HCT116 (cell line): ENCODE data around the gene CLDN5. TPM values are rescaled to one million over a fixed set of nuclear protein-coding genes. Genes with fewer than 3 reads are reported as not detected.

ENCODE experiments used
- ATAC-seq: fragments of 200-7000 bp; cut with Tn5 transposase; 2 replicates; pipeline ENCODE4 v1.9.1; 2020; ENCODE audit warnings: mild to moderate bottlenecking, moderate library complexity
- BruUV-seq: library from RNA; stranded (reverse); fragments of 400-500 nt; replicated peaks from 2 replicates; lab custom pipeline; 2021; lab: Mats Ljungman, UMichigan
- CTCF ChIA-PET: fragments of 300-600 bp; sonication (Branson Sonifier 250); formaldehyde crosslinking; loops from one replicate; lab custom pipeline; 2021; ENCODE audit warnings: antibody characterized with exemption; lab: Charles Lee
- POLR2A ChIA-PET: fragments of 300-600, 350-600 bp; sonication (Branson Sonifier 250); formaldehyde crosslinking; loops from one replicate; lab custom pipeline; 2021; ENCODE audit warnings: antibody characterized with exemption; lab: Charles Lee
- RAD21 ChIA-PET, 2 experiments: fragments of 300-600 bp; sonication (Branson Sonifier 250); formaldehyde crosslinking; loops; one replicate each; lab custom pipeline; 2023; ENCODE audit warnings: low total read pairs in 2 of 2; ENCODE audit not compliant: uncharacterized antibody in 2 of 2, unreplicated experiment in 2 of 2, low non-redundant PET in 1 of 2; lab: Charles Lee
- DNase-seq: peaks from one replicate; pipeline ENCODE4 v3.0.0-alpha.2; 2010; ENCODE audit warnings: low read depth, low spot score
- H2AFZ ChIP-seq: fragments of 200-600 bp; shearing (Covaris generic), sonication (generic); 2 replicates; pipeline ENCODE4 v1.6.1; 2017; ENCODE audit warnings: low read depth, mixed run types, mixed read lengths, antibody characterized with exemption, low read length; ENCODE audit not compliant: poor library complexity, severe bottlenecking
- H3K27ac ChIP-seq: 2 replicates; pipeline ENCODE4 v1.5.1; 2012; ENCODE audit warnings: low read depth, low read length
- H3K27me3 ChIP-seq: fragments of 200-600 bp; sonication (generic); 2 replicates; pipeline ENCODE4 v1.6.1; 2016; ENCODE audit warnings: mixed run types, low read length, mixed read lengths; ENCODE audit not compliant: insufficient read depth
- H3K36me3 ChIP-seq, 2 experiments: fragments of 200-500 bp in 1 of 2; fragments of 200-600 bp in 1 of 2; sonication (Bioruptor generic) in 1 of 2; sonication (generic) in 1 of 2; 2 replicates each; pipeline versions ENCODE4 v1.5.1 to v1.6.1; 2014 to 2016; ENCODE audit warnings: low read length in 2 of 2, inconsistent platforms in 1 of 2, mixed read lengths in 1 of 2, mixed run types in 1 of 2; ENCODE audit not compliant: insufficient read depth in 2 of 2, control insufficient read depth in 1 of 2
- H3K4me1 ChIP-seq, 2 experiments: fragments of 200-600 bp in 1 of 2; sonication (generic) in 1 of 2; 2 replicates each; pipeline versions ENCODE4 v1.5.1 to v1.6.1; 2012 to 2017; ENCODE audit warnings: low read length in 2 of 2, inconsistent platforms in 1 of 2, mild to moderate bottlenecking in 1 of 2, mixed read lengths in 1 of 2, mixed run types in 1 of 2, moderate library complexity in 1 of 2; ENCODE audit not compliant: insufficient read depth in 2 of 2, control insufficient read depth in 1 of 2
- H3K4me2 ChIP-seq: fragments of 200-600 bp; sonication (generic); 2 replicates; pipeline ENCODE4 v1.6.1; 2017; ENCODE audit warnings: mixed run types, low read length, mixed read lengths
- H3K4me3 ChIP-seq, 2 experiments: fragments of 200-600 bp in 1 of 2; sonication (generic) in 1 of 2; replicated peaks in 1 of 2; 2 replicates each; pipeline ENCODE4 v1.5.1; 2011 to 2016; ENCODE audit warnings: low read length in 2 of 2, control low read depth in 1 of 2, low read depth in 1 of 2, mild to moderate bottlenecking in 1 of 2, mixed read lengths in 1 of 2, mixed run types in 1 of 2
- H3K79me2 ChIP-seq: fragments of 200-600 bp; sonication (generic); 2 replicates; pipeline ENCODE4 v1.6.1; 2017; ENCODE audit warnings: mild to moderate bottlenecking, mixed run types, low read length, moderate library complexity, mixed read lengths; ENCODE audit not compliant: insufficient read depth
- H3K9ac ChIP-seq: fragments of 200-600 bp; sonication (generic); 2 replicates; pipeline ENCODE4 v1.6.1; 2016; ENCODE audit warnings: low read length, mixed read lengths
- H3K9me2 ChIP-seq: fragments of 200-600 bp; sonication (generic), shearing (Covaris generic); 2 replicates; pipeline ENCODE4 v1.6.1; 2017; ENCODE audit warnings: mixed run types, mild to moderate bottlenecking, moderate library complexity; ENCODE audit not compliant: insufficient read depth
- H3K9me3 ChIP-seq, 2 experiments: fragments of 200-500 bp in 1 of 2; fragments of 200-600 bp in 1 of 2; sonication (Bioruptor generic) in 1 of 2; sonication (generic) in 1 of 2; 2 replicates each; pipeline ENCODE4 v1.6.1; 2014 to 2017; ENCODE audit warnings: low read length in 2 of 2, mixed read lengths in 2 of 2, inconsistent platforms in 1 of 2, low read depth in 1 of 2, mild to moderate bottlenecking in 1 of 2, mixed run types in 1 of 2, moderate library complexity in 1 of 2; ENCODE audit not compliant: control insufficient read depth in 1 of 2, insufficient read depth in 1 of 2
- H4K20me1 ChIP-seq: fragments of 200-600 bp; sonication (generic), shearing (Covaris generic); 2 replicates; pipeline ENCODE4 v1.6.1; 2017; ENCODE audit warnings: mixed run types, mild to moderate bottlenecking, moderate library complexity; ENCODE audit not compliant: insufficient read depth
- CBX3 ChIP-seq: IDR thresholded peaks from 2 replicates; pipeline ENCODE4 v1.6.1; 2012; ENCODE audit warnings: low read depth
- CEBPB ChIP-seq: IDR thresholded peaks from 2 replicates; pipeline ENCODE4 v1.6.1; 2012; ENCODE audit warnings: low read depth
- EGR1 ChIP-seq: IDR thresholded peaks from 2 replicates; pipeline ENCODE4 v1.6.1; 2012; ENCODE audit warnings: low read depth
- ELF1 ChIP-seq: IDR thresholded peaks from 2 replicates; pipeline ENCODE4 v1.6.1; 2012; ENCODE audit warnings: low read depth, borderline replicate concordance
- EZH2 ChIP-seq: fragments of 200-600 bp; sonication (generic); IDR thresholded peaks from 2 replicates; pipeline ENCODE4 v1.6.1; 2017; ENCODE audit warnings: antibody characterized with exemption, mixed run types
- EZH2phosphoT487 ChIP-seq: fragments of 200-600 bp; IDR thresholded peaks from 2 replicates; pipeline ENCODE4 v1.6.1; 2018; ENCODE audit warnings: antibody characterized with exemption, borderline replicate concordance
- FOSL1 ChIP-seq: IDR thresholded peaks from 2 replicates; pipeline ENCODE4 v1.6.1; 2012; ENCODE audit warnings: low read depth
- JUND ChIP-seq: IDR thresholded peaks from 2 replicates; pipeline ENCODE4 v1.6.1; 2012
- MAX ChIP-seq: IDR thresholded peaks from 2 replicates; pipeline ENCODE4 v1.6.1; 2012
- POLR2A ChIP-seq: IDR thresholded peaks from 2 replicates; pipeline ENCODE4 v1.7.0; 2011; ENCODE audit warnings: borderline replicate concordance; ENCODE audit not compliant: insufficient read depth, insufficient read length; ENCODE audit errors: extremely low read depth
- REST ChIP-seq: IDR thresholded peaks from 2 replicates; pipeline ENCODE4 v1.6.1; 2012; ENCODE audit warnings: low read depth
- SIN3A ChIP-seq: IDR thresholded peaks from 2 replicates; pipeline ENCODE4 v1.6.1; 2012; ENCODE audit warnings: low read depth
- SP1 ChIP-seq: IDR thresholded peaks from 2 replicates; pipeline ENCODE4 v1.6.1; 2012; ENCODE audit warnings: low read depth
- SRF ChIP-seq: IDR thresholded peaks from 2 replicates; pipeline ENCODE4 v1.6.1; 2012; ENCODE audit warnings: low read depth
- TCF7L2 ChIP-seq: IDR thresholded peaks from 2 replicates; pipeline ENCODE4 v1.7.0; 2011; ENCODE audit warnings: borderline replicate concordance, inconsistent platforms; ENCODE audit not compliant: insufficient read depth, insufficient read length; ENCODE audit errors: extremely low read depth
- ZFX ChIP-seq: fragments of 450-650 bp; IDR thresholded peaks from 2 replicates; pipeline ENCODE4 v1.6.1; 2017
- ZNF274 ChIP-seq: fragments of 200-500 bp; sonication (Bioruptor generic); IDR thresholded peaks from 2 replicates; pipeline ENCODE4 v1.6.1; 2014; ENCODE audit warnings: mild to moderate bottlenecking, low read depth, low read length, inconsistent platforms
- intact Hi-C: fragments of 100-400 bp; cut with micrococcal nuclease; formaldehyde crosslinking; loops from 2 replicates; pipeline ENCODE4 v1.10.0; 2022
- total RNA-seq: library from RNA; stranded (reverse); gene quantifications from one replicate; pipeline ENCODE4 v1.2.1, GENCODE V29; 2021; ENCODE audit not compliant: unreplicated experiment
- TF ChIP-seq, protein P1 (sequence below): IDR thresholded peaks from 2 replicates; pipeline ENCODE4 v1.6.1; 2012

Gene CLDN5
- total RNA-seq, 1 experiment from 2014 or later = 0.32 TPM

GRCh38 chr22:19494001-19494560 is 30.1 kb downstream of the CLDN5 start:
- BruUV-seq = no TSS peak
- no peak overlapping the region for H3K27ac ChIP-seq
- no peak overlapping the region for H3K9ac ChIP-seq
- H3K4me1 ChIP-seq = peaks cover 0 to 4% of the 10 kb centered on the region in 2 experiments; a peak in 2 of 4 replicates
- no peaks in the 10 kb centered on the region for H4K20me1 ChIP-seq
- H3K79me2 ChIP-seq = peaks cover 29% of the 10 kb centered on the region
- no peak overlapping the region for H3K4me2 ChIP-seq
- no peaks in the 10 kb centered on the region for H3K27me3 ChIP-seq
- DNase-seq (no peak), ATAC-seq (no peak)
- no peaks in the 10 kb centered on the region for H3K9me2 ChIP-seq
- ChIA-PET POLR2A (interaction anchor here (1.0 kb wide), 1 partner anchor 14 kb away, joined by 3 read pairs; the partner anchor contains the start of gene CDC45), RAD21 (no interaction called here), CTCF (no interaction called here)
- no peaks in the 10 kb centered on the region for H3K9me3 ChIP-seq
- H3K4me3 ChIP-seq = no peak overlapping the region
- H2AFZ ChIP-seq = no peak overlapping the region
- H3K36me3 ChIP-seq = peaks cover 5 to 23% of the 10 kb centered on the region in 2 experiments; a peak in 3 of 4 replicates
- intact Hi-C loops = no loop called here
- TF ChIP-seq EZH2phosphoT487 (no peak), REST (no peak), SP1 (no peak), JUND (no peak), TCF7L2 (no peak), MAX (no peak), EZH2 (no peak), POLR2A (no peak), SIN3A (no peak), CBX3 (no peak), EGR1 (no peak), ZFX (no peak), ELF1 (no peak), CEBPB (no peak), ZNF274 (no peak), FOSL1 (no peak), SRF (no peak)
- TF ChIP-seq, protein P1, sequence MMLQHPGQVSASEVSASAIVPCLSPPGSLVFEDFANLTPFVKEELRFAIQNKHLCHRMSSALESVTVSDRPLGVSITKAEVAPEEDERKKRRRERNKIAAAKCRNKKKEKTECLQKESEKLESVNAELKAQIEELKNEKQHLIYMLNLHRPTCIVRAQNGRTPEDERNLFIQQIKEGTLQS = no peak
